GM23338 (cell line): ENCODE data around the gene SLC25A44. TPM values are rescaled to one million over a fixed set of nuclear protein-coding genes. Genes with fewer than 3 reads are reported as not detected.

Source experiments
- ATAC-seq: fragments of 200-7000 bp; cut with Tn5 transposase; 3 replicates; pipeline ENCODE4 v1.9.1; 2020
- DNase-seq: peaks from one replicate; pipeline ENCODE4 v3.0.0-alpha.2; 2015; ENCODE audit warnings: low spot score
- H2AFZ ChIP-seq: fragments of 200-600 bp; sonication (generic); 2 replicates; pipeline ENCODE4 v1.8.0; 2016; ENCODE audit warnings: antibody characterized with exemption, mild to moderate bottlenecking, moderate library complexity
- H3F3A ChIP-seq: fragments of 200-600 bp; sonication (generic); replicated peaks from 2 replicates; pipeline ENCODE4 v1.8.0; 2017; ENCODE audit warnings: antibody characterized with exemption, mixed run types, low read depth
- H3K27ac ChIP-seq: fragments of 200-600 bp; sonication (generic); 2 replicates; pipeline ENCODE4 v1.6.1; 2016; ENCODE audit warnings: low read depth
- H3K27me3 ChIP-seq: fragments of 200-600 bp; sonication (generic); 2 replicates; pipeline ENCODE4 v1.8.0; 2016; ENCODE audit warnings: mild to moderate bottlenecking, mixed run types, moderate library complexity; ENCODE audit not compliant: insufficient read depth
- H3K36me3 ChIP-seq: fragments of 200-600 bp; sonication (generic); 2 replicates; pipeline ENCODE4 v1.8.0; 2016; ENCODE audit warnings: mild to moderate bottlenecking; ENCODE audit not compliant: insufficient read depth
- H3K4me1 ChIP-seq: fragments of 200-600 bp; sonication (generic); 2 replicates; pipeline ENCODE4 v1.8.0; 2016; ENCODE audit warnings: mild to moderate bottlenecking, moderate library complexity; ENCODE audit not compliant: insufficient read depth
- H3K4me2 ChIP-seq: fragments of 200-600 bp; sonication (generic); 2 replicates; pipeline ENCODE4 v1.7.1; 2017; ENCODE audit warnings: mixed run types
- H3K4me3 ChIP-seq: fragments of 200-600 bp; sonication (generic); 2 replicates; pipeline ENCODE4 v1.6.1; 2016; ENCODE audit warnings: mixed run types
- H3K79me2 ChIP-seq: fragments of 200-600 bp; sonication (generic); replicated peaks from 2 replicates; pipeline ENCODE4 v1.8.0; 2017; ENCODE audit warnings: mild to moderate bottlenecking; ENCODE audit not compliant: insufficient read depth
- H3K9me2 ChIP-seq: fragments of 200-600 bp; sonication (generic); 2 replicates; pipeline ENCODE4 v1.8.0; 2017; ENCODE audit not compliant: insufficient read depth
- H4K20me1 ChIP-seq: fragments of 200-600 bp; sonication (generic); replicated peaks from 2 replicates; pipeline ENCODE4 v1.8.0; 2017; ENCODE audit warnings: mild to moderate bottlenecking; ENCODE audit not compliant: insufficient read depth
- H3K27ac Mint-ChIP-seq: 2 replicates; pipeline ENCODE4 v1.8.0; 2020; ENCODE audit warnings: inconsistent platforms, mild to moderate bottlenecking, moderate library complexity, mixed read lengths
- H3K27me3 Mint-ChIP-seq: 3 replicates; pipeline ENCODE4 v1.8.0; 2022; ENCODE audit warnings: low read depth, mild to moderate bottlenecking, moderate library complexity, mixed read lengths, inconsistent platforms; ENCODE audit not compliant: insufficient read depth, poor library complexity
- H3K36me3 Mint-ChIP-seq: 3 replicates; pipeline ENCODE4 v1.8.0; 2021; ENCODE audit warnings: low read depth, mild to moderate bottlenecking, inconsistent platforms, moderate library complexity, mixed read lengths
- H3K4me1 Mint-ChIP-seq: 3 replicates; pipeline ENCODE4 v1.8.0; 2020; ENCODE audit warnings: mild to moderate bottlenecking, inconsistent platforms, mixed read lengths
- H3K4me3 Mint-ChIP-seq: 3 replicates; pipeline ENCODE4 v1.8.0; 2021; ENCODE audit warnings: moderate library complexity, mild to moderate bottlenecking, inconsistent platforms, mixed read lengths
- H3K9me3 Mint-ChIP-seq: 3 replicates; pipeline ENCODE4 v1.8.0; 2020; ENCODE audit warnings: moderate library complexity, mild to moderate bottlenecking, inconsistent platforms, mixed read lengths
- CREB1 ChIP-seq: fragments of 250-450 bp; sonication (Bioruptor Pico); IDR thresholded peaks from 2 replicates; pipeline ENCODE4 v1.5.0; 2020; ENCODE audit warnings: low read depth, mild to moderate bottlenecking, moderate library complexity
- EZH2 ChIP-seq: fragments of 200-600 bp; sonication (generic); IDR thresholded peaks from one replicate; pipeline ENCODE4 v1.8.0; 2017; ENCODE audit warnings: antibody characterized with exemption, mild to moderate bottlenecking, low read depth; ENCODE audit not compliant: unreplicated experiment
- EZH2phosphoT487 ChIP-seq: fragments of 200-600 bp; sonication (generic); IDR thresholded peaks from one replicate; pipeline ENCODE4 v1.8.1; 2018; ENCODE audit warnings: antibody characterized with exemption; ENCODE audit not compliant: unreplicated experiment
- JUNB ChIP-seq: IDR thresholded peaks from one replicate; pipeline ENCODE4 v1.6.1; 2016; ENCODE audit warnings: antibody characterized with exemption; ENCODE audit not compliant: unreplicated experiment
- NANOG ChIP-seq: IDR thresholded peaks from 2 replicates; pipeline ENCODE4 v1.6.1; 2016; ENCODE audit warnings: antibody characterized with exemption, borderline replicate concordance
- POLR2AphosphoS5 ChIP-seq: IDR thresholded peaks from 2 replicates; pipeline ENCODE4 v1.6.1; 2016; ENCODE audit warnings: antibody characterized with exemption, low read depth
- STAT1 ChIP-seq: IDR thresholded peaks from one replicate; pipeline ENCODE4 v1.6.1; 2016; ENCODE audit warnings: antibody characterized with exemption; ENCODE audit not compliant: unreplicated experiment
- ZNF114 ChIP-seq: fragments of 250-450 bp; sonication (Bioruptor Pico); IDR thresholded peaks from 2 replicates; pipeline ENCODE4 v1.5.0; 2020; ENCODE audit warnings: mild to moderate bottlenecking, moderate library complexity
- ZNF331 ChIP-seq: fragments of 250-450 bp; sonication (Bioruptor Pico); IDR thresholded peaks from 2 replicates; pipeline ENCODE4 v1.5.0; 2020; ENCODE audit warnings: low read depth, mild to moderate bottlenecking, moderate library complexity
- polyA plus RNA-seq: library from polyadenylated mRNA; unstranded; fragments of >200 nt; fragmentation: Nextera tagmentation; extraction: Ambion mirVana; gene quantifications from 2 replicates; pipeline ENCODE4 v1.2.1, GENCODE V29; 2016
- total RNA-seq: library from RNA; depleted of rRNA; stranded (reverse); fragments of >200 nt; shearing (Covaris generic); gene quantifications from 2 replicates; pipeline ENCODE4 v1.2.3, GENCODE V29; 2014
- TF ChIP-seq, protein P1 (sequence below): IDR thresholded peaks from 2 replicates; pipeline ENCODE4 v1.6.1; 2016; ENCODE audit warnings: antibody characterized with exemption
- TF ChIP-seq, protein P2 (sequence below): IDR thresholded peaks from one replicate; pipeline ENCODE4 v1.6.1; 2018; ENCODE audit warnings: antibody characterized with exemption; ENCODE audit not compliant: unreplicated experiment
- TF ChIP-seq, protein P3 (sequence below), 2 experiments: fragments of 200-600 bp in 1 of 2; sonication (generic) in 1 of 2; conservative IDR thresholded peaks; 2 replicates each; pipeline versions ENCODE4 v1.5.1 to v1.6.1; 2016 to 2017; ENCODE audit warnings: antibody characterized with exemption in 2 of 2, low read depth in 2 of 2, mild to moderate bottlenecking in 2 of 2, moderate library complexity in 1 of 2
- TF ChIP-seq, protein P4 (sequence below): fragments of 250-450 bp; sonication (Bioruptor Pico); IDR thresholded peaks from 2 replicates; pipeline ENCODE4 v1.5.0; 2020; ENCODE audit warnings: mild to moderate bottlenecking, moderate library complexity

The SLC25A44 gene
- total and polyA plus RNA-seq, 2 experiments from 2014 or later, result 7.0 to 25.1 TPM

DNA sequence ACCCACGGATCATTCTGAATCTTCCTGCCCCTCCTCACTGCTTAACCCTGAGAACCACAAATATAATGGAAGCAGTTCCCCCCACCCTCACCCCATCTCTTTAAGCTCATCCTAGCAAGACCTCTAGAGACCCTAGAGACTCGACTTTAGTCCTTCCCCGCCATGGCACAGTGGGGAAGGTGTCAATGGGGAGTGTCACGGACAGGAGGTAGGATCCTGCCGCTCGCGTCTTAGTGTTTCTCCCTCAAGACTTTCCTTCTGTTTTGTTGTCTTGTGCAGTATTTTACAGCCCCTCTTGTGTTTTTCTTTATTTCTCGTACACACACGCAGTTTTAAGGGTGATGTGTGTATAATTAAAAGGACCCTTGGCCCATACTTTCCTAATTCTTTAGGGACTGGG, 18.2 kb downstream of the SLC25A44 start:
- Histone ChIP-seq H3K79me2 (peaks cover 35% of the 10 kb centered on the region), H3F3A (peaks cover 11% of the 10 kb centered on the region; the same call in 1 of the 2 replicates), H4K20me1 (0 out of 2 replicates have a peak, but pooled peaks cover 3% of the 10 kb centered on the region), H3K27me3 (no peaks in the 10 kb centered on the region), H2AFZ (no peak overlapping the region), H3K4me1 (peaks cover 36% of the 10 kb centered on the region), H3K27ac (peak overlapping the region; percentile 96), H3K4me3 (peak overlapping the region; percentile 64), H3K9me2 (no peaks in the 10 kb centered on the region), H3K36me3 (0 out of 2 replicates have a peak, but pooled peaks cover 5% of the 10 kb centered on the region), H3K4me2 (peak overlapping the region; percentile 98)
- ATAC-seq (peak; percentile 1; the same call in 1 of the 3 replicates), DNase-seq (no peak)
- TF ChIP-seq JUNB (no peak), POLR2AphosphoS5 (no peak), NANOG (no peak), EZH2phosphoT487 (no peak), STAT1 (no peak), ZNF114 (CRISPR knock-in tag) (no peak), ZNF331 (CRISPR knock-in tag) (no peak), EZH2 (no peak), CREB1 (CRISPR knock-in tag) (no peak)
- TF ChIP-seq, protein P1, sequence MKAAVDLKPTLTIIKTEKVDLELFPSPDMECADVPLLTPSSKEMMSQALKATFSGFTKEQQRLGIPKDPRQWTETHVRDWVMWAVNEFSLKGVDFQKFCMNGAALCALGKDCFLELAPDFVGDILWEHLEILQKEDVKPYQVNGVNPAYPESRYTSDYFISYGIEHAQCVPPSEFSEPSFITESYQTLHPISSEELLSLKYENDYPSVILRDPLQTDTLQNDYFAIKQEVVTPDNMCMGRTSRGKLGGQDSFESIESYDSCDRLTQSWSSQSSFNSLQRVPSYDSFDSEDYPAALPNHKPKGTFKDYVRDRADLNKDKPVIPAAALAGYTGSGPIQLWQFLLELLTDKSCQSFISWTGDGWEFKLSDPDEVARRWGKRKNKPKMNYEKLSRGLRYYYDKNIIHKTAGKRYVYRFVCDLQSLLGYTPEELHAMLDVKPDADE, result no peak
- TF ChIP-seq, protein P2, sequence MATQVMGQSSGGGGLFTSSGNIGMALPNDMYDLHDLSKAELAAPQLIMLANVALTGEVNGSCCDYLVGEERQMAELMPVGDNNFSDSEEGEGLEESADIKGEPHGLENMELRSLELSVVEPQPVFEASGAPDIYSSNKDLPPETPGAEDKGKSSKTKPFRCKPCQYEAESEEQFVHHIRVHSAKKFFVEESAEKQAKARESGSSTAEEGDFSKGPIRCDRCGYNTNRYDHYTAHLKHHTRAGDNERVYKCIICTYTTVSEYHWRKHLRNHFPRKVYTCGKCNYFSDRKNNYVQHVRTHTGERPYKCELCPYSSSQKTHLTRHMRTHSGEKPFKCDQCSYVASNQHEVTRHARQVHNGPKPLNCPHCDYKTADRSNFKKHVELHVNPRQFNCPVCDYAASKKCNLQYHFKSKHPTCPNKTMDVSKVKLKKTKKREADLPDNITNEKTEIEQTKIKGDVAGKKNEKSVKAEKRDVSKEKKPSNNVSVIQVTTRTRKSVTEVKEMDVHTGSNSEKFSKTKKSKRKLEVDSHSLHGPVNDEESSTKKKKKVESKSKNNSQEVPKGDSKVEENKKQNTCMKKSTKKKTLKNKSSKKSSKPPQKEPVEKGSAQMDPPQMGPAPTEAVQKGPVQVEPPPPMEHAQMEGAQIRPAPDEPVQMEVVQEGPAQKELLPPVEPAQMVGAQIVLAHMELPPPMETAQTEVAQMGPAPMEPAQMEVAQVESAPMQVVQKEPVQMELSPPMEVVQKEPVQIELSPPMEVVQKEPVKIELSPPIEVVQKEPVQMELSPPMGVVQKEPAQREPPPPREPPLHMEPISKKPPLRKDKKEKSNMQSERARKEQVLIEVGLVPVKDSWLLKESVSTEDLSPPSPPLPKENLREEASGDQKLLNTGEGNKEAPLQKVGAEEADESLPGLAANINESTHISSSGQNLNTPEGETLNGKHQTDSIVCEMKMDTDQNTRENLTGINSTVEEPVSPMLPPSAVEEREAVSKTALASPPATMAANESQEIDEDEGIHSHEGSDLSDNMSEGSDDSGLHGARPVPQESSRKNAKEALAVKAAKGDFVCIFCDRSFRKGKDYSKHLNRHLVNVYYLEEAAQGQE, result no peak
- TF ChIP-seq, protein P3, sequence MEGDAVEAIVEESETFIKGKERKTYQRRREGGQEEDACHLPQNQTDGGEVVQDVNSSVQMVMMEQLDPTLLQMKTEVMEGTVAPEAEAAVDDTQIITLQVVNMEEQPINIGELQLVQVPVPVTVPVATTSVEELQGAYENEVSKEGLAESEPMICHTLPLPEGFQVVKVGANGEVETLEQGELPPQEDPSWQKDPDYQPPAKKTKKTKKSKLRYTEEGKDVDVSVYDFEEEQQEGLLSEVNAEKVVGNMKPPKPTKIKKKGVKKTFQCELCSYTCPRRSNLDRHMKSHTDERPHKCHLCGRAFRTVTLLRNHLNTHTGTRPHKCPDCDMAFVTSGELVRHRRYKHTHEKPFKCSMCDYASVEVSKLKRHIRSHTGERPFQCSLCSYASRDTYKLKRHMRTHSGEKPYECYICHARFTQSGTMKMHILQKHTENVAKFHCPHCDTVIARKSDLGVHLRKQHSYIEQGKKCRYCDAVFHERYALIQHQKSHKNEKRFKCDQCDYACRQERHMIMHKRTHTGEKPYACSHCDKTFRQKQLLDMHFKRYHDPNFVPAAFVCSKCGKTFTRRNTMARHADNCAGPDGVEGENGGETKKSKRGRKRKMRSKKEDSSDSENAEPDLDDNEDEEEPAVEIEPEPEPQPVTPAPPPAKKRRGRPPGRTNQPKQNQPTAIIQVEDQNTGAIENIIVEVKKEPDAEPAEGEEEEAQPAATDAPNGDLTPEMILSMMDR (conservative IDR thresholded peaks at IDR 0.05; ENCODE audit: low read depth in 2 of 2), result no peak
- TF ChIP-seq, protein P4, sequence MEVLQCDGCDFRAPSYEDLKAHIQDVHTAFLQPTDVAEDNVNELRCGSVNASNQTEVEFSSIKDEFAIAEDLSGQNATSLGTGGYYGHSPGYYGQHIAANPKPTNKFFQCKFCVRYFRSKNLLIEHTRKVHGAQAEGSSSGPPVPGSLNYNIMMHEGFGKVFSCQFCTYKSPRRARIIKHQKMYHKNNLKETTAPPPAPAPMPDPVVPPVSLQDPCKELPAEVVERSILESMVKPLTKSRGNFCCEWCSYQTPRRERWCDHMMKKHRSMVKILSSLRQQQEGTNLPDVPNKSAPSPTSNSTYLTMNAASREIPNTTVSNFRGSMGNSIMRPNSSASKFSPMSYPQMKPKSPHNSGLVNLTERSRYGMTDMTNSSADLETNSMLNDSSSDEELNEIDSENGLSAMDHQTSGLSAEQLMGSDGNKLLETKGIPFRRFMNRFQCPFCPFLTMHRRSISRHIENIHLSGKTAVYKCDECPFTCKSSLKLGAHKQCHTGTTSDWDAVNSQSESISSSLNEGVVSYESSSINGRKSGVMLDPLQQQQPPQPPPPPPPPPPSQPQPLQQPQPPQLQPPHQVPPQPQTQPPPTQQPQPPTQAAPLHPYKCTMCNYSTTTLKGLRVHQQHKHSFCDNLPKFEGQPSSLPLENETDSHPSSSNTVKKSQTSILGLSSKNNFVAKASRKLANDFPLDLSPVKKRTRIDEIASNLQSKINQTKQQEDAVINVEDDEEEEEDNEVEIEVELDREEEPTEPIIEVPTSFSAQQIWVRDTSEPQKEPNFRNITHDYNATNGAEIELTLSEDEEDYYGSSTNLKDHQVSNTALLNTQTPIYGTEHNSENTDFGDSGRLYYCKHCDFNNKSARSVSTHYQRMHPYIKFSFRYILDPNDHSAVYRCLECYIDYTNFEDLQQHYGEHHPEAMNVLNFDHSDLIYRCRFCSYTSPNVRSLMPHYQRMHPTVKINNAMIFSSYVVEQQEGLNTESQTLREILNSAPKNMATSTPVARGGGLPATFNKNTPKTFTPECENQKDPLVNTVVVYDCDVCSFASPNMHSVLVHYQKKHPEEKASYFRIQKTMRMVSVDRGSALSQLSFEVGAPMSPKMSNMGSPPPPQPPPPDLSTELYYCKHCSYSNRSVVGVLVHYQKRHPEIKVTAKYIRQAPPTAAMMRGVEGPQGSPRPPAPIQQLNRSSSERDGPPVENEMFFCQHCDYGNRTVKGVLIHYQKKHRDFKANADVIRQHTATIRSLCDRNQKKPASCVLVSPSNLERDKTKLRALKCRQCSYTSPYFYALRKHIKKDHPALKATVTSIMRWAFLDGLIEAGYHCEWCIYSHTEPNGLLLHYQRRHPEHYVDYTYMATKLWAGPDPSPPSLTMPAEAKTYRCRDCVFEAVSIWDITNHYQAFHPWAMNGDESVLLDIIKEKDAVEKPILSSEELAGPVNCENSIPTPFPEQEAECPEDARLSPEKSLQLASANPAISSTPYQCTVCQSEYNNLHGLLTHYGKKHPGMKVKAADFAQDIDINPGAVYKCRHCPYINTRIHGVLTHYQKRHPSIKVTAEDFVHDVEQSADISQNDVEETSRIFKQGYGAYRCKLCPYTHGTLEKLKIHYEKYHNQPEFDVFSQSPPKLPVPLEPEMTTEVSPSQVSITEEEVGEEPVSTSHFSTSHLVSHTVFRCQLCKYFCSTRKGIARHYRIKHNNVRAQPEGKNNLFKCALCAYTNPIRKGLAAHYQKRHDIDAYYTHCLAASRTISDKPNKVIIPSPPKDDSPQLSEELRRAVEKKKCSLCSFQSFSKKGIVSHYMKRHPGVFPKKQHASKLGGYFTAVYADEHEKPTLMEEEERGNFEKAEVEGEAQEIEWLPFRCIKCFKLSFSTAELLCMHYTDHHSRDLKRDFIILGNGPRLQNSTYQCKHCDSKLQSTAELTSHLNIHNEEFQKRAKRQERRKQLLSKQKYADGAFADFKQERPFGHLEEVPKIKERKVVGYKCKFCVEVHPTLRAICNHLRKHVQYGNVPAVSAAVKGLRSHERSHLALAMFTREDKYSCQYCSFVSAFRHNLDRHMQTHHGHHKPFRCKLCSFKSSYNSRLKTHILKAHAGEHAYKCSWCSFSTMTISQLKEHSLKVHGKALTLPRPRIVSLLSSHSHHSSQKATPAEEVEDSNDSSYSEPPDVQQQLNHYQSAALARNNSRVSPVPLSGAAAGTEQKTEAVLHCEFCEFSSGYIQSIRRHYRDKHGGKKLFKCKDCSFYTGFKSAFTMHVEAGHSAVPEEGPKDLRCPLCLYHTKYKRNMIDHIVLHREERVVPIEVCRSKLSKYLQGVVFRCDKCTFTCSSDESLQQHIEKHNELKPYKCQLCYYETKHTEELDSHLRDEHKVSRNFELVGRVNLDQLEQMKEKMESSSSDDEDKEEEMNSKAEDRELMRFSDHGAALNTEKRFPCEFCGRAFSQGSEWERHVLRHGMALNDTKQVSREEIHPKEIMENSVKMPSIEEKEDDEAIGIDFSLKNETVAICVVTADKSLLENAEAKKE, result no peak
- peaks cover 22% of the 10 kb centered on the region for H3K36me3 Mint-ChIP-seq
- H3K9me3 Mint-ChIP-seq, result no peaks in the 10 kb centered on the region
- peak overlapping the region; percentile 96 for H3K4me3 Mint-ChIP-seq
- H3K4me1 Mint-ChIP-seq, result peaks cover 33% of the 10 kb centered on the region
- peak overlapping the region; percentile 100 for H3K27ac Mint-ChIP-seq
- peaks cover 11% of the 10 kb centered on the region for H3K27me3 Mint-ChIP-seq
